H9 (cell line): ENCODE measurements around the gene HLA-G. TPM values are rescaled to one million over a fixed set of nuclear protein-coding genes. Genes with fewer than 3 reads are reported as not detected.

Source experiments
- total RNA-seq: library from RNA; stranded (reverse); gene quantifications from 2 replicates; pipeline ENCODE4 v1.2.1, GENCODE V29; 2021

Gene HLA-G
- total RNA-seq, 1 experiment from 2014 or later, result 2.7 TPM

Other genes starting within 250 kb of the HLA-G start
- gene OR2H2, start 242.7 kb upstream of the HLA-G start, total RNA-seq, result not detected in 2 replicates
- 132 and 146 TPM in 2 replicates for gene GABBR1, start 194.6 kb upstream of the HLA-G start, total RNA-seq
- gene MOG, start 170.7 kb upstream of the HLA-G start, total RNA-seq, result 0.55 and 0.83 TPM in 2 replicates
- 1.4 and 1.7 TPM in 2 replicates for gene ZFP57, start 146.7 kb upstream of the HLA-G start, total RNA-seq
- 7.0 and 7.4 TPM in 2 replicates for gene HLA-F, start 104.4 kb upstream of the HLA-G start, total RNA-seq
- gene HLA-A, start 114.7 kb downstream of the HLA-G start, total RNA-seq, result 248 and 252 TPM in 2 replicates
- gene POLR1H, start 233.4 kb downstream of the HLA-G start, total RNA-seq, result 31.9 and 33.1 TPM in 2 replicates
- gene PPP1R11, start 239.4 kb downstream of the HLA-G start, total RNA-seq, result 22.7 and 23.8 TPM in 2 replicates
- 0.26 and 0.39 TPM in 2 replicates for gene RNF39, start 247.9 kb downstream of the HLA-G start, total RNA-seq